Rectal smooth muscle tissue (tissue), 1 donor: ENCODE data around the gene PDE4D.
A peak's percentile ranks its signal among the peaks of the same experiment; 100 is the strongest.

Experiments
- H3K27ac ChIP-seq: one replicate; pipeline ENCODE4 v1.7.0; 2013; ENCODE audit warnings: low read depth, low read length, inconsistent platforms
- H3K27me3 ChIP-seq: one replicate; pipeline ENCODE4 v1.7.0; 2013; ENCODE audit warnings: low read length; ENCODE audit not compliant: control insufficient read depth, insufficient read depth
- H3K36me3 ChIP-seq: one replicate; pipeline ENCODE4 v1.7.0; 2013; ENCODE audit warnings: low read length; ENCODE audit not compliant: control insufficient read depth, insufficient read depth
- H3K4me1 ChIP-seq: one replicate; pipeline ENCODE4 v1.7.0; 2013; ENCODE audit warnings: low read length; ENCODE audit not compliant: control insufficient read depth, insufficient read depth
- H3K4me3 ChIP-seq: one replicate; pipeline ENCODE4 v1.7.0; 2013; ENCODE audit warnings: low read length
- H3K9ac ChIP-seq: one replicate; pipeline ENCODE4 v1.7.0; 2013; ENCODE audit warnings: low read length

Gene PDE4D

DNA sequence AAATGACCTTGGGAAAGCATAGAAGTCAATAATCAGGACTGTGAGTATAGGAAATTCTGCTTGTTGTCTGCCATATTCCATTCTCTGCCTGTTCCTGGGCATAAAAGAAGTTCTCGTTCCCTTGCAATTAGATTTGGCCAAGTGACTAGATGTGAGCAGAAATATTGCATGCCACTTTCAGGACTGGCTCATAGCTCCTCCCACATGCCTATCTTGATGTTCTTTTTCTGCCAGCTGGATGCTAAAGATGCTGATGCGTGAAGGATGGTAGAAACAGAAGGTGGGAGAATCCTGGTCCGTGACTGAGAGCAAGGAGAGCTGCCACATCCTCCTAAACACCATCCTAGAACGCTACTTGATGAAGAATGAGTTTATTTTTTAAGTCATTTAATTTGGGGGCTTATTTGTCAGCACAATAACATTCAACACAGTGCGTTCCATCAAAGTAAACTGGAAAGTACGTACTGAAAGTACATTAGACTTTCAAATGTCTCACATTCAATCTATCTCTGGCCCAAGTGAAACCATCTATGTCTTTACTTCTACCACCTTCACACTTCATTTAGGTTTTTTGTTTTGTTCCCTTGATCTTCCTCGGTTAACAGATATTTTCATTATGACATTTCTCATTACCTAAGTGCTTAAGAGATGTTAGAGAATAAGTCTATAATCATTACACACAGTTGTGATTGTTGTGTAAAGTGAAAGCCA, 662.1 kb downstream of the PDE4D start:
- no peak overlapping the region for H3K9ac ChIP-seq
- H3K27me3 ChIP-seq = no peaks in the 10 kb centered on the region
- no peaks in the 10 kb centered on the region for H3K36me3 ChIP-seq
- H3K4me1 ChIP-seq = no peaks in the 10 kb centered on the region
- H3K4me3 ChIP-seq = no peak overlapping the region
- peak overlapping the region; percentile 19 for H3K27ac ChIP-seq

DNA sequence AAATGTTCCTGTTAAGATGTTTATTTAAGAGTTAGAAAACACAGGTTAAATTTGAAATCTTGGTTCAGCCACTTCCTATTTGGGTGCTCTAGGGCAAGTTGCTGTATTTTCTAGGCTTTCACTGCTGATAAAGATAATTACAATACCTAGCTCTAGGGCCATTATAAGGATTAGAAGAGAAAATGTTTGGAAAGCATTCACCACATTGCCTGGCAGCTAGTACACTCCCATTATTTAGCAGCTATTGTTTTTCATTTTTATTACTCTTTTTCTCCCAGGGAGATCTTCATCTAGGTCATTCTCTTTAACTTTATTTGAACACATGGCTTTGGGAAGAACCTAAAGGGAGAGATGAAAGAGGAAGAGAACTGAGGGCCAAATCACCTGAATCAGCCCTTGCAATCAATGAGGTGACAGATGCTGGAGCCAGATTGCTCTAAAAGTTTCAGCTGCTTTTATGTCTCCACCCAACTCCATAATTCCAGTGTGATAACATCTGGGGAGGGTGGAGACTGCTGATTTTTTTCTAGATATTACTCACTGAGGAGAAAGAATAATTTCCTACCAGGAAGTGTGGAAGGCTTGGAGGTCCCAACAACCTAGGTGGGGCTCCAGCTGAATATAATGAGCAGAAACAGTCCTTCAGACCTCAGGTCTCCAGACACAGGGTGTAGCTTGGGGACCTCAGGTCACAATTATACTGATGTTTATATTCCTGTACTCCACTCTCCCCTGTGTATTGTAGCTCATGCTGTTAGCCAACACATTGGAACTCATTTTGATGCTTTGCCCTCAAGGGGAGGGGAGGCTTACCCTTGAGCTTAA, 670.6 kb downstream of the PDE4D start:
- H3K4me3 ChIP-seq = no peak overlapping the region
- H3K27me3 ChIP-seq = no peaks in the 10 kb centered on the region
- no peak overlapping the region for H3K27ac ChIP-seq
- H3K4me1 ChIP-seq = peaks cover 5% of the 10 kb centered on the region
- no peaks in the 10 kb centered on the region for H3K36me3 ChIP-seq
- no peak overlapping the region for H3K9ac ChIP-seq

- Histone ChIP-seq H3K9ac (no peak overlapping the region), H3K27me3 (no peaks in the 10 kb centered on the region), H3K4me3 (no peak overlapping the region), H3K27ac (no peak overlapping the region), H3K4me1 (peaks cover 5% of the 10 kb centered on the region), H3K36me3 (no peaks in the 10 kb centered on the region)
These were observed 671.8 kb downstream of the PDE4D start for GRCh38 chr5:59221769-59222168.

DNA sequence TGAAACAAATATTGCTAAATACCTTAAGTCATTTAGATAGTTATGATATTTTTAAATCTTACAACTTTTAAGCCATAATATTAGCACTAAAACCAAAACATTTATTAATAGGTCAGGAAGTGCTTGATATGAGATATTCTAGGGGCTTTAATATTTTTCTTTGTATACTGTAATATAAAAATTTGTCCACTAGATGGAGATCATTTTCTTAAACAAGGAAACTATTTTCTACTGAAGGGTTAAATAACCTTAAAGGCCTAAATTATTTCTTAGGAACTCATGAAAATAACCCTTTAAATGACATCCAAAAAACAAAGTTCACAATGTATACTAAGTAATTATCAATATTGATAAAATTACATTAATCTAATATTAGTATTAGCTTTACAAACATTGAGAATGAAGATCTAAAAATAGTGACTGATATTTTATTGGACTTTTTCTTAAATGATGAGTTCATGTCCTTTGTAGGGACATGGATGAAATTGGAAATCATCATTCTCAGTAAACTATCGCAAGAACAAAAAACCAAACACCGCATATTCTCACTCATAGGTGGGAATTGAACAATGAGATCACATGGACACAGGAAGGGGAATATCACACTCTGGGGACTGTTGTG, 675.0 kb downstream of the PDE4D start:
- no peak overlapping the region for H3K4me3 ChIP-seq
- H3K4me1 ChIP-seq = peaks cover 5% of the 10 kb centered on the region
- H3K27me3 ChIP-seq = no peaks in the 10 kb centered on the region
- H3K27ac ChIP-seq = no peak overlapping the region
- no peaks in the 10 kb centered on the region for H3K36me3 ChIP-seq
- H3K9ac ChIP-seq = no peak overlapping the region

DNA sequence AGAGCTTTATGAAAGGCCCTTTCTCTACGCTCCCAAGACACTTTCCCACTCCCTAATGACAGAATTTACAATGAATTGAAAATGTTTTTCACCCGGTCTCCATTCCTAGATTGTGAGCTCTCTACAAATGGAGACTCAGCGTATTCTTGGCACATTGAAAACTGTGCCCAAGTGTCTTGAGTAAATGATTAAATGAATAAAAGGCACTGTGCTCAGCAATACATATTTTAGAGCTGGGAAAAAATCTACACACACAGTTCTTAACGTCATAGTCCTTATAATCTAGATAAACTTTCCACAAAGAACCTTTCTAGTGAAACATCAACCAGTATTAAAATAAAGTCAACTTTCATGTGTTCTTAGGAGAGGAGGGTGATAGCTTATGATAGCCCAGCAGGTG, 676.7 kb downstream of the PDE4D start:
- no peaks in the 10 kb centered on the region for H3K27me3 ChIP-seq
- H3K36me3 ChIP-seq = no peaks in the 10 kb centered on the region
- H3K9ac ChIP-seq = no peak overlapping the region
- H3K4me1 ChIP-seq = no peaks in the 10 kb centered on the region
- no peak overlapping the region for H3K4me3 ChIP-seq
- H3K27ac ChIP-seq = no peak overlapping the region

GRCh38 chr5:59212596-59212995, 680.9 kb downstream of the PDE4D start:
- Histone ChIP-seq H3K9ac (no peak overlapping the region), H3K36me3 (no peaks in the 10 kb centered on the region), H3K27ac (no peak overlapping the region), H3K4me3 (no peak overlapping the region), H3K27me3 (no peaks in the 10 kb centered on the region), H3K4me1 (peaks cover 11% of the 10 kb centered on the region)

- Histone ChIP-seq H3K9ac (no peak overlapping the region), H3K4me1 (peaks cover 15% of the 10 kb centered on the region), H3K36me3 (no peaks in the 10 kb centered on the region), H3K27ac (peak overlapping the region; percentile 3), H3K27me3 (no peaks in the 10 kb centered on the region), H3K4me3 (no peak overlapping the region)
These were observed 683.7 kb downstream of the PDE4D start for GRCh38 chr5:59209758-59210359.

- Histone ChIP-seq H3K27me3 (no peaks in the 10 kb centered on the region), H3K4me3 (no peak overlapping the region), H3K9ac (no peak overlapping the region), H3K4me1 (peaks cover 17% of the 10 kb centered on the region), H3K27ac (peak overlapping the region; percentile 33), H3K36me3 (no peaks in the 10 kb centered on the region)
These were observed 685.1 kb downstream of the PDE4D start for GRCh38 chr5:59208474-59208873.

GRCh38 chr5:59207401-59207800, 686.1 kb downstream of the PDE4D start:
- Histone ChIP-seq H3K4me3 (no peak overlapping the region), H3K27ac (peak overlapping the region; percentile 0), H3K36me3 (no peaks in the 10 kb centered on the region), H3K9ac (no peak overlapping the region), H3K27me3 (no peaks in the 10 kb centered on the region), H3K4me1 (peaks cover 19% of the 10 kb centered on the region)

DNA sequence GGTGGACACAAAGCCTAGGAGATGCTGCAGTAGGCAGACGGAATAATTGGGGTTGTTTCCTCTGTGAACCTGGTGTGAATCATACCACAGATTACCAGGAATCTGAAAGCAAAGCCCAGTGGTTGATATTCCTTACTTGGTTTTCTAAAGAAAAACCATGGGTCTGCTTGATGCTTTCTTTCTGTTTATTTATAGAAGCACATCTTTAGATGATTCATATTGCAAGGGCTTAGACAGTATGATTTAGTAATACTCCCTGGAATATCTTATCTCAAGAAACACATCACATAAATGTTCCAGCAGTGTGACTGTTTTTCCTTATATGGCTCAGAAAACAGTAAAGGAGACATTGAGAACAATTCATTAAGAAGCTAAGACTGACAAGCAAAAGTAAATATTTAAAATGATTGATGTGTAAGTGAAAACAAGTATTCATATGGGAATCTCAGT, 687.4 kb downstream of the PDE4D start:
- Histone ChIP-seq H3K4me1 (peaks cover 19% of the 10 kb centered on the region), H3K4me3 (no peak overlapping the region), H3K27ac (peak overlapping the region; percentile 70), H3K27me3 (no peaks in the 10 kb centered on the region), H3K36me3 (no peaks in the 10 kb centered on the region), H3K9ac (no peak overlapping the region)

- Histone ChIP-seq H3K27me3 (no peaks in the 10 kb centered on the region), H3K36me3 (peaks cover 2% of the 10 kb centered on the region), H3K27ac (peak overlapping the region; percentile 81), H3K4me1 (peaks cover 18% of the 10 kb centered on the region), H3K4me3 (no peak overlapping the region), H3K9ac (no peak overlapping the region)
These were observed 689.2 kb downstream of the PDE4D start for GRCh38 chr5:59204114-59204897.
